IPS-15b (cell line): Measurements from ENCODE around the gene AMER2.

Source experiments
- H3K27me3 ChIP-seq: one replicate; pipeline ENCODE4 v1.6.1; 2013; ENCODE audit warnings: low read length; ENCODE audit not compliant: control insufficient read depth, insufficient read depth
- H3K36me3 ChIP-seq: one replicate; pipeline ENCODE4 v1.6.1; 2013; ENCODE audit warnings: low read length; ENCODE audit not compliant: control insufficient read depth, insufficient read depth
- H3K4me1 ChIP-seq: one replicate; pipeline ENCODE4 v1.6.1; 2013; ENCODE audit warnings: mild to moderate bottlenecking, low read length; ENCODE audit not compliant: control insufficient read depth, insufficient read depth
- H3K4me3 ChIP-seq: one replicate; pipeline ENCODE4 v1.5.1; 2013; ENCODE audit warnings: low read depth, low read length
- H3K9ac ChIP-seq: one replicate; pipeline ENCODE4 v1.6.1; 2013; ENCODE audit warnings: low read depth, mild to moderate bottlenecking, low read length
- H3K9me3 ChIP-seq: one replicate; pipeline ENCODE4 v1.6.1; 2013; ENCODE audit warnings: mild to moderate bottlenecking, low read length; ENCODE audit not compliant: control insufficient read depth, insufficient read depth

The AMER2 gene

GRCh38 chr13:25171517-25172302 is at the start of gene AMER2:
Gene AMER2 (minus strand): TSS chr13:25172288. CDS start chr13:25171619, 669 bp downstream.
- Histone ChIP-seq H3K4me1 (peaks cover 2% of the 10 kb centered on the region), H3K27me3 (peaks cover 58% of the 10 kb centered on the region), H3K36me3 (no peaks in the 10 kb centered on the region), H3K4me3 (peak within 1 kb of the TSS; percentile 55), H3K9me3 (no peaks in the 10 kb centered on the region), H3K9ac (no peak within 1 kb of the TSS)

DNA sequence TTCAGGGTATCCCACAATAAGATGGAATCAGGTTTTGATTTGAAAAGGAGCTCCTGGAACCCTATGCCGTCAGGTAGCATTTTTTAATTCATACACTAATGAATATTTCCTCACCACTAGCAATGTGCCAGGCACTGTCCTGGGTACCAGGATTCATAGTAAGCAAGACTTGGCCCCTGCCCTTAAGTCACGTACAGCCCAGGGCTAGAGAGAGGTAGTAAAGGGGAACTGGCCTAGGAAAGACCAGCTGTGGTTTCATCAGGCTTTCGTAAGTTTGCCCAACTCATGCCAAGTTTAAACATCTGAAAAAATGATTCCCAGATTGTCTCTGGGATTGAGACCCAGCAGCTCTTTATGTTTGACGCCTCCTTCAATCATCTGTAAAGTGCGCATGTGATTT is 45.9 kb upstream of the AMER2 start:
- Histone ChIP-seq H3K4me3 (no peak overlapping the region), H3K9me3 (no peaks in the 10 kb centered on the region), H3K9ac (no peak overlapping the region), H3K4me1 (no peaks in the 10 kb centered on the region), H3K36me3 (no peaks in the 10 kb centered on the region), H3K27me3 (no peaks in the 10 kb centered on the region)

DNA sequence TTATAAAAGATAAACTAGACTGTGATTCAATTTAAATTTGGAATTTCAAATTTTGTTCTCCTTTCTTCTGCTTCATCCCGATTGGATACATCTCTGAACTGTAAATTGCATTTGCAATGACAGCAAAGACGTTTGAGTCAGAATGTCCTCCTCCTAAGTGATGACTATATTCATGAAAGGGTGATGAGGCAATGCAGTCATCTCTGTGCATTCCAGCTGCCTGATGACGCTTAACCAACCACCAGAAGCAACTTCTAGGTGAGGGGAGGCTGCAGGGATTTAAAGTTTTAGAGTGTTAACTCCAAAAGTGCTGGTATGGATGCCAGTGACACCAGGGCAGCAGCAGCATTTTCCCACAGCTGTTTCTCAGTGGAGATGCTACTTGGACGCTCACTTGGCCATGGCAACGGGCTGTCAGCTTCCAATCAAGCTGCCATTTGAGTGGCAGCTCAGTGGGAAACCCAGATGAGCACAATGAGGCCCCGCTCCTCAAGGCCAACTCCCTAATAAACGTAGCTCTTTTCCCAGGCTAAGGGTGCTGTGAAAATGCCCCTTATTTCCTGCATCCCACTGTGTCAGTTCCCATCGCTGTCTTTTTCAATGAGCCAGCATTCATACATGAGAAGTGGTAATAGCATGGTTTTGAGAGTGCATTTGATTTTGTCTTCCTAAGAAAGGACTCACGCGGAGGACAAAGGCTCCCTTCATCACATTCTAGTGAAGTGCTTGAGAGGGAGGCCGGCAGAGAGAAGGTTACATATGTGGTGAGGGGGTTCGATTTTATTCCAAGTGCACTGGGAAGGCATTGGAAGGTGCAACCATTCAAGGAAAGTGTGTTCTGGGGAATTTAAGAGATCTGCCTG is 45.2 kb upstream of the AMER2 start:
- Histone ChIP-seq H3K9ac (no peak overlapping the region), H3K36me3 (no peaks in the 10 kb centered on the region), H3K4me1 (no peaks in the 10 kb centered on the region), H3K4me3 (no peak overlapping the region), H3K9me3 (no peaks in the 10 kb centered on the region), H3K27me3 (no peaks in the 10 kb centered on the region)

DNA sequence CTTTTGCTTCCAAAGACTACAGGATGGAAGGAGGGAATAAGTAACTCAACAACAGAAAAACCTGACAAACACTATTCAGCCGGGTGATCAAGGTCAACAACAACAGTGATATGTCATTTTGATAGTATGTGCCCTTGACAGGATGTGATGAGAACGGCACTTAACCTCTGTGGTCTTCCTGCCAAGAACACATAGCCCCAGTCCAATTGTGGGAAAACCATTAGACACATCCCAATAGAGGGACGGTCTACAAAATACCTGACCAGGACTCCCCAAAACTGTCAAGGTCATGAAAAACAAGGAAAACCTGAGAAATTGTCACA is 43.1 kb upstream of the AMER2 start:
- Histone ChIP-seq H3K9ac (no peak overlapping the region), H3K4me1 (no peaks in the 10 kb centered on the region), H3K9me3 (no peaks in the 10 kb centered on the region), H3K36me3 (no peaks in the 10 kb centered on the region), H3K4me3 (no peak overlapping the region), H3K27me3 (no peaks in the 10 kb centered on the region)

DNA sequence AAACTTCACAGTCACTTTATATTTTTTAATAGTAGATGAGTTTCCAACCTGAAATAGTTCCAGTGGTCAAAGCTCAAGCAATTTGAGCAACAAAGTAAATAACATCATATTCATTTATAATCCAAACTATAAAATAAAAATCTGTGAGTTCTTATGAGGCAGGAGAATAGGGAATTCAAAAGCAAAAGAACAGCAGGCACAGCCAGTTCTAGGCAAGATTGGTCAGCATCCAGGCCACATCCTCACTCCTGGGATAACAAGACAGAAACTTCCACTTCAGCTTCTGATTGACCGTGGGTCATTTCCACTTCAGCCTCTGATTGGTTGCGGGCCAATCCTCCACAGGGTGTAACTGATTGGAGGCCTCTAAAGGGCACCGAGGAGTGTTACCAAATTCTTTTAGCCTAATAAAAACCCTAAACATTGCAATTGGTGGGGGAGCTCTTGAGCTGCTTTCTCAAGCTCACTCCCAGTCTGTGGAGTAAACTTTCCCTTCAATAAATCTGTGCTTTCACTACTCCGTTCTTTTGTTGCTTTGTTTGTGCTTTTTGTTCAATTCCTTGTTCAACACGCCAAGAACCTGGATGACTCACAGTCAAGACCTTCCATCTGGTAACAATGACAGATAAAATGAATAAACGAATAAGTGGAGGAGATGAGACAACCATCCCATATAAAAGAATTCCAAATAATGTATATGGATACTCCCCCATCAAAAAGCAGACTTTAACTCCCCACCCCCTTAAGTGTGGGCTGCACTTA is 42.6 kb upstream of the AMER2 start:
- no peaks in the 10 kb centered on the region for H3K36me3 ChIP-seq

DNA sequence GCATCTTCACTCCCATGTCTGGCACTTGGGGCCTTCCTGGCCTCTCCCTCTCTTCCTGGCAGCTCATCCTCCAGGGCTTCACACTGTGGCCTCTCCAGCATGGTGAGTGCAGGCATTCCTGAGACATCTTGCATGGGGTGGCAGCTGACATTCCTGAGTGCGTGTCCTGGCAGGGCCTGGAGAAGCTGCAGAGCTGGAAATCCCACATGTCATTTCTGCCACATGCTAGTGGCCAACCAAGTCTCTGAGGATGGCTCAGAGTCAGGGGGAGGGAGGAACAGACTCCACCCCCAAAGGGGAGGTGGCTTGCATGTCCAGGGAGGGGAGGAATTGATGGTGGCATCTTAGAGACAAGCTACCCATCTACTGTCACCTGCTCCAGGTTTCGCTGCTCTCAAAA is 41.6 kb upstream of the AMER2 start:
- H3K4me3 ChIP-seq, result no peak overlapping the region
- no peaks in the 10 kb centered on the region for H3K4me1 ChIP-seq
- no peaks in the 10 kb centered on the region for H3K27me3 ChIP-seq
- H3K9me3 ChIP-seq, result no peaks in the 10 kb centered on the region
- no peak overlapping the region for H3K9ac ChIP-seq
- no peaks in the 10 kb centered on the region for H3K36me3 ChIP-seq

More for the DNA sequence above, 42.6 kb upstream of the AMER2 start:
- Histone ChIP-seq H3K27me3 (no peaks in the 10 kb centered on the region), H3K9ac (no peak overlapping the region), H3K9me3 (no peaks in the 10 kb centered on the region), H3K4me1 (no peaks in the 10 kb centered on the region), H3K4me3 (no peak overlapping the region)

DNA sequence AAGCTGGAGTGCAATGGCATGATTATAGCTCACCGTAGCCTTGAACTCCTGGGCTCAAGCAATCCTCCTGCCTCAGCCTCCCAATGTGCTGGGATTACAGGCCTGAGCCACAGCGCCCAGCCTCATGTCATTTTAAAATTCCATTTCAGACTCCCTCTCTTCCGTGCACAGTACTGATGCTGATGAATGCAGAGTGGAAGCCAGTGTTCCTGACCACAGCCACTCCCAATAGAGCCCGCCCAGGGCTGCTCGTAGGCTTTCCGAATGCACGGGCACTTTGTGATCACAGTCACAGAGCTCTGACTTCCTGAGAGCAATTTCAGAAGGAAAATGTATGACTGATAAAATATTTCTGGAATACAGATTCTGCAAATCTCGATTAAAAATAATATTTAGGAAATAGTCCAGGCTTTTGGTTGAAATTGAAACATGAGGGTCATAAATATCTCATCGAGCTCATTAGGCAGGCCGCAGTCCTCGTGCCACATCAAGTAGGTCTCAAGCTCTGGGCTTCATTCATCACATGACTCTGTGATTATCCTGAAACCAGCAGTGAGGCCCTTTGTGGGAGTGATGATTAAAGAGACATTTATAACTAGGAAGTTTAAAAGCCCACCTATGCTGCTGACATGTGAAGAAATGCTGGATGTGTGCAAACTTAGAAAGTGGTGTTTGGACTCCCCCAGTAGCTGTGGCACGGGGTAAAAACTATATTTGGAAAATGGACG is 38.9 kb upstream of the AMER2 start:
- Histone ChIP-seq H3K4me3 (no peak overlapping the region), H3K9me3 (no peaks in the 10 kb centered on the region), H3K4me1 (no peaks in the 10 kb centered on the region), H3K36me3 (no peaks in the 10 kb centered on the region), H3K9ac (no peak overlapping the region), H3K27me3 (no peaks in the 10 kb centered on the region)

DNA sequence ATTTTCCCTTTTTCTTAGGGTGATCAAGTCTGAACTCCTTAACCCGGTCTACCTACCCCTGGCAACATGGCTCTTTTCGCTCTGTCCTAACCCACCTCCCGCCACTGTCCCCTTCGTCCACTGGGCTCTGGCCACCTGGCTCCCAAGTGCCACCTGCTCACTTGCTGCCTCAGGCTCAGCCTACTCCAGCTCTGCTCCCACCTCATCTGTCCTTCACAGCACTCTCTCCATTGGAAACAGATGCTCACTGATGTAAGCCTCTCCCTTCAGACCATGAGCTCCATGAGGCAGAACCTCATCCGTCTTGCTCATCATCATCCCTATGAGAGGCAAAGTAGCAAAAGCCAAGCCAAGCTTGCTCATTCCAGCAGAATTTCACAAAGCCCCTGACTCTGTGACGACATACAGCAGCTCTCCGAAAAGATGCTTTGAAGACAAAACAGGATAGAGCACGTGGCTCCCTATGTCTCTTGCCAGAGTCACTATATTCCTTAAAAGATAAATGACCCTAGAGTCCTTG is 35.3 kb upstream of the AMER2 start:
- no peaks in the 10 kb centered on the region for H3K4me1 ChIP-seq
- H3K27me3 ChIP-seq, result no peaks in the 10 kb centered on the region
- no peaks in the 10 kb centered on the region for H3K9me3 ChIP-seq
- H3K4me3 ChIP-seq, result no peak overlapping the region
- H3K9ac ChIP-seq, result no peak overlapping the region
- no peaks in the 10 kb centered on the region for H3K36me3 ChIP-seq

GRCh38 chr13:25204863-25205262 is 32.8 kb upstream of the AMER2 start:
- H3K9me3 ChIP-seq, result no peaks in the 10 kb centered on the region
- no peak overlapping the region for H3K4me3 ChIP-seq
- H3K9ac ChIP-seq, result no peak overlapping the region
- no peaks in the 10 kb centered on the region for H3K4me1 ChIP-seq
- no peaks in the 10 kb centered on the region for H3K27me3 ChIP-seq
- H3K36me3 ChIP-seq, result no peaks in the 10 kb centered on the region

- no peaks in the 10 kb centered on the region for H3K4me1 ChIP-seq
- H3K27me3 ChIP-seq, result no peaks in the 10 kb centered on the region
- H3K9me3 ChIP-seq, result no peaks in the 10 kb centered on the region
- no peaks in the 10 kb centered on the region for H3K36me3 ChIP-seq
- H3K4me3 ChIP-seq, result no peak overlapping the region
- H3K9ac ChIP-seq, result no peak overlapping the region
Measured at GRCh38 chr13:25203127-25203740, 31.1 kb upstream of the AMER2 start.

DNA sequence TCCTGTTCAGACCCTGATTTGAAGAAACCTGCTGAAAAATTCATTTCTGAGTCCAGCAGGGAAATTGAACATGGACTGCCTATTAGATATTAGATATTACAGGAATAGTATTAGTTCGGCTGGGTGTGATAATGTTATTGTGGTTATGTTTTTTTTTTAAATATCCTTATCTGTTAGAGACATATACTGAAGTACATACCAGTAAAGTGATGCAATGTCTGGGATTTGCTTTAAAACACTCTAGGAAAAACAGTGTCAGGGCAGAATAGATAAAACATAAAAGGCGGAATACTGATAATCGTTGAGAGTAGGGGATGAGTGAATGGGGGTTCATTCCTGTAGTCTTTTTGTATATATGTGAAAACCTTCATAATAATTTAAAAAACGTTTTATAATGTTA is 28.7 kb upstream of the AMER2 start:
- Histone ChIP-seq H3K9me3 (no peaks in the 10 kb centered on the region), H3K4me3 (no peak overlapping the region), H3K36me3 (no peaks in the 10 kb centered on the region), H3K27me3 (no peaks in the 10 kb centered on the region), H3K9ac (no peak overlapping the region), H3K4me1 (no peaks in the 10 kb centered on the region)
